ENCODE measurements around the gene EXOSC5. TPM values are rescaled to one million over a fixed set of nuclear protein-coding genes. Genes with fewer than 3 reads are reported as not detected.
A peak's percentile ranks its signal among the peaks of the same experiment; 100 is the strongest.
"Not testable (repeated sequence)": the region's sequence is repeated elsewhere in the genome, so short reads cannot be mapped to it uniquely, and the experiment has no call there.

The EXOSC5 gene
- total RNA-seq, 1 experiment from 2014 or later: 36.7 TPM

DNA sequence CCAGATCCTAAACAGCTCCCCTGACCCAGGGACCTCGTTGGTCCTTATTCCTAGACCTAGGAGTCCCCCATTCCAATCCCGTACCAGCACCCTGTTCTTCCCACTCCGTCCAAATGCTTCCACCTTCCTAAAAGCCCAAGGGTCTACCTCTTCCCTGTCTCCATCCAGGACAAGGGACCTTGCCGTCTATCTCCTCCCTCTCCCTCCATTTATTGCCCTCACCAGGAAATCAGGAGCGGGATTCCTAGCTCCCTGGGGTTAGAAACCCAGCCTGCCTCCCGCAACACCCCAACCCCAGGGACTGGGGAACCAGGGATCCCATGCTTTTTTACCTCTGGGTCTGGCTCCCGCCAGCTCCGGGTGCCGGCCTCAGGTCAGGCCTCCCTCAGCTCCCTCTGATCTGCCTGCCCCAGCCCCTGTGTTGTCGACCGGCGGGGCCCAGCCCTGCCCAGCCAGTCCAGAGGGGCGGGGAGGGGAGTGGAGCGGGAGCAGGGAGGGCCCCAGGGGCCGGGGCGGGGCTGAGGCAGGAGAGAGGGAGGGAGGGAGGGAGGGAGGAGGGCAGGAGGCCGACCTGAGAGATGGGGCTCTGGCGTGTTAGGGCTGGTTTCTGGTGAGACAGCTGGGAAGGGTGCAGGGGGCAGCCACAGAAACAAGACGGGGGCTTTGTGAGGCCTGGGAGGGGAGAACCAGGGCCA is 29.9 kb upstream of the EXOSC5 start, which contains the start of gene B3GNT8:
TSS of gene B3GNT8 (minus strand) at position 423 of the 695 bp plus-strand sequence. CDS start 596 bp downstream, outside the sequence.
- DNase-seq (ENCODE audit: low spot score): no peak

DNA sequence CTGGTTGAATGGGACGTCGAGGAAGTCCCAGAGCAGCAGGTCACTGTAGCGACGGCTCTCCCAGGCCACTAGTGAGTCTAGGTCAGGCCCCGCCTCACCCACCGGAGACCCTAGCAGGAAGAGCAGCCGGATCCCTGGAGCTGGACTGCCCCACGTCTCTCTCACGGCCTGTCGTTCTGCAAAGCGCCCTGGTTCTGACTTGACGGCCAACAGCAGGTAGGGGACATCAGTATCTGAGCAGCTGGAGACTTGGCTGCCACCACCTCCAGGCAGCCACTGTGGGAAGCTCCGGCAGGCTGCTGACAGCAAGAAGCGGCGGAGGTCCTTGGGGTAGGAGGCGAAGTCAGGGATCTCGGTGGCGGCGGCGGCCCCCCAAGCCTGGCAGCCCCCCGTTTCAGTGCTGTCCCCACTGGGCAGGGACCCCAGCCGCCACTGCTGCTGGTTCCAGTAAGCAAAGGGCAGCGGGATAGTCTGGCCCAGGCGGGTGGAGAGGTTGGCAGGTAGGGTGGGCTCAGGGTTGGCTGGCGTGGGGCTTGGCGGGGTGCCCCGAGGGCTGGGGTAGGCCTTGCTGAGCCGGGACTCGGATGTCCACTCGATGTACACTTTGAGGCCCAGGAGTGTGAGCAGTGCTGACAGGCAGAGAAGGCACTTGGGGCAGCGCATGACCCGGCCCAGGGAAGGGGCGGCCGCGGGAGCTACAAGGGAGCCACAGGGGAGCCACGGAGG is 29.1 kb upstream of the EXOSC5 start:
- no peak for DNase-seq (ENCODE audit: low spot score)

DNA sequence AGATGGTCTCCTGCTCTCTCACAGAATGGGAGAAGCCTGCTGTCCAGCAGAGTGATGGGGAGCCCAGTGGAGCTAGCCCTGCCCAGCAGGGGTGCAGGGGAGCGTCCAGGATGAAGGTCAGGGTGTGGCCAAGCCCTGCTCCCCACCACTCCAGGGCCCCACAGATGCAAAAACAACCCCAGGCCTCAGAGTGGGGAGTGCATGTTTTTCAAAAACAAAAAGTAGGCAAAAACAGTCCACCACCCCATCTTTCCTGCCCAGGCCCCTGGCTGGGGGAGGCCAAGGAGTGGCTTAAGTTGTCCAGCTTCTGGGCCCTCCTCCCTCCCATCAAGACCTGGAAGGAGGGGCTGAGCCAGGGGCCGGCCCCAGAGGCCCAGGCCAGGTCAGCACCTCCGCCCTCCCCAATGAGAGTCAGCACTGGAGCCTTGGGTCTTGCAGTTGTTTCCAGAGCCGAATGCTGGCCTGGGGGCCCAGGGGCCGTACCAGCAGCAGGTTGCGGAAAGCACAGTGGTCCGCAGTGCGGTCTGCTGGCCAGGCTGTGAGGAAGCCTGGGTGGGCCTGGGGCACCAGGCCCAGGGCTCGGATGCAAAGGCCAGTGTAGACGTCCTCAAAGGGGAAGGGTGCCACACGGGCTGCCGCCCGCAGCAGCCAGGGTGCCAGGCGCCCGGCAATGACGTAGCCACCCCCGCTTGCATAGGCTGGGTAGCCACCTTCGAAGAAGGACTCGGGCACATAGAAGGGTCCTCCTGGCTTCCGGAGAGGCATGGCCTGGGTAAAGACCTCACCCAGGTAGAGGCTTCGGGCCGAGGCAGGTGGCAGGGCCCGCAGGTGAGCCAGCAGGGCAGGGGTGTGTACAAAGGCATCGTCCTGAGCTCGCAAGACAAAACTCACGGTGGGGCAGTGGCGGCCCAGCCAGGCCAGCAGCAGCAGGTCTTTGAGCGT is 28.3 kb upstream of the EXOSC5 start:
- DNase-seq (ENCODE audit: low spot score): no peak

DNA sequence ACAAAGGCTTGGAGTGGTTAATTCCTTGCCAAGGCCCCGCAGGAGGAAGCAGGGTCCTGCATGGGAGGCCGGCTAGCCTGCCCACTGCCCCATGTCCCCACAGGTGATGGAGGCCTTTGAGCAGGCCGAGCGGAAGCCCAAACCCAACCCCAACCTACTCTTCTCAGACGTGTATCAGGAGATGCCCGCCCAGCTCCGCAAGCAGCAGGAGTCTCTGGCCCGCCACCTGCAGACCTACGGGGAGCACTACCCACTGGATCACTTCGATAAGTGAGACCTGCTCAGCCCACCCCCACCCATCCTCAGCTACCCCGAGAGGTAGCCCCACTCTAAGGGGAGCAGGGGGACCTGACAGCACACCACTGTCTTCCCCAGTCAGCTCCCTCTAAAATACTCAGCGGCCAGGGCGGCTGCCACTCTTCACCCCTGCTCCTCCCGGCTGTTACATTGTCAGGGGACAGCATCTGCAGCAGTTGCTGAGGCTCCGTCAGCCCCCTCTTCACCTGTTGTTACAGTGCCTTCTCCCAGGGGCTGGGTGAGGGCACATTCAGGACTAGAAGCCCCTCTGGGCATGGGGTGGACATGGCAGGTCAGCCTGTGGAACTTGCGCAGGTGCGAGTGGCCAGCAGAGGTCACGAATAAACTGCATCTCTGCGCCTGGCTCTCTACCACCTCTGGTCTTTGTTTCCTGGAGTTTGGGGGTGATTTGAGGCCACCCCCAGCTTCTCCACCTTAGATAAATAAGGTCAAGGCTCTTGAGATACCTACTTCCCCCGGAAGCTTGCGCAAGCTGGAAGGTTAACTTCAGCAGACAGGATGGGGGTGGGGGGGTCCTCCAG is 27.4 kb upstream of the EXOSC5 start:
- DNase-seq (ENCODE audit: low spot score): no peak

DNA sequence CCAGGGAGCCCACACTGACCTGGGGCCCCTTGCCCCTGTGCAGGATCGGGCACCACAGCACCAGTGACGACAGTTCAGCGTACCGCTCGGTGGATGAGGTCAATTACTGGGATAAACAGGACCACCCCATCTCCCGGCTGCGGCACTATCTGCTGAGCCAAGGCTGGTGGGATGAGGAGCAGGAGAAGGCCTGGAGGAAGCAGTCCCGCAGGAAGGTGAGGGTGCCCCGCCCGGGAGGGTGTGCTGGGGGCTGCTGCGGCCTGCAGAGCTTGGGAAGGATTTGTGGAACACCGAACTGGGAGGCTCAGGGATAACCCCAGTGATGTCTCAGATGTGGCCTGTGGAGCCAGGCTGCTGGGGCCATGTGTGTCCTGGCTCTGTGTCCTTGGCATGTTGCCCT is 25.8 kb upstream of the EXOSC5 start:
- DNase-seq (ENCODE audit: low spot score): no peak

DNA sequence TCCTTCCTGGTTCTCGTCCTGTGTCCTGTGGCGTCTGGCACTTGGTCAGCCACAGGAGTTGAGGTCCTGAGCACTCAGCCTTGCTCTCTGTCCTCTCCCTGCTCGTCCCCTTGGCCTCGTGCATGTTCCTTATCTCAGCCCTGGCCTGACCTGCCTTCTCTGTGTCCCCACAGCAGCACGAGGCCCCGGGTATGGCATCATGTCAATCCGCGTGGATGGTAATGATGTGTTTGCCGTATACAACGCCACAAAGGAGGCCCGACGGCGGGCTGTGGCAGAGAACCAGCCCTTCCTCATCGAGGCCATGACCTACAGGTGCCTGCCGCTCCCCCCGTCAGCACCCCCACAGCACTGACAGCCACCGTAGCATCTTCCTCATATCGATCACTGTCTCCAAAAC is 25.3 kb upstream of the EXOSC5 start:
- DNase-seq (ENCODE audit: low spot score): no peak

DNA sequence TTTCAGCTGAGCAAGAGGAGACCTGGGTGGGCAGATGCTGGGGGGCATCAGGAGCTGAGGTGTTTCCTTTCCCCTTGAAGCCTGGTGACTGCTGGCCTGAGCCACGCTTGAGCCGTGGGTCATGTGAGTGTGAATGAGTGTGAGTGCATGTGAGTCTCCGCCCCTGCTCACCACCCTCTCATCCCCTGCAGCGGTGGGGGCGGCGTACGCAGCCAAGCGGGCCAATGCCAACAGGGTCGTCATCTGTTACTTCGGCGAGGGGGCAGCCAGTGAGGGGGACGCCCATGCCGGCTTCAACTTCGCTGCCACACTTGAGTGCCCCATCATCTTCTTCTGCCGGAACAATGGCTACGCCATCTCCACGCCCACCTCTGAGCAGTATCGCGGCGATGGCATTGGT is 24.8 kb upstream of the EXOSC5 start:
- no peak for DNase-seq (ENCODE audit: low spot score)

DNA sequence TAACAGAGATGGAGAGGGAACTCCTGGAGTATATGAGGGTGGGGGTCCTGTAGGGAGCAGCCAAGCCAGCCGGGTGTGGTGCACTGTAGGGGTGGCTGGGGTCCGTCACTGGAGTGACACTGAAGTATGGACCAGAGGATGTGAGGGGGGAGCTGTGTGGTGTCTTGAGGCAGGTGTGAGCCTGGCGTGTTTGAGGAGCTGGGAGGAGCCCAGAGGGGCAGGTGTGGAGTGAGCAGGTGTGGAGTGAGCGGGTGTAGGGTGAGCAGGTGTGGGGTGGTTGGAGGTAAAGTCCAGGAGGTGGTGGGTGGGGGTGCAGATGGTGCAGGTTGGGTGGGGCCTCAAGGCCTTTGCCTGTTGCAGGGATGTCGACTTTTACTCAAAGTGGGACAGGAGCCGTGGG is 24.2 kb upstream of the EXOSC5 start:
- no peak for DNase-seq (ENCODE audit: low spot score)

DNA sequence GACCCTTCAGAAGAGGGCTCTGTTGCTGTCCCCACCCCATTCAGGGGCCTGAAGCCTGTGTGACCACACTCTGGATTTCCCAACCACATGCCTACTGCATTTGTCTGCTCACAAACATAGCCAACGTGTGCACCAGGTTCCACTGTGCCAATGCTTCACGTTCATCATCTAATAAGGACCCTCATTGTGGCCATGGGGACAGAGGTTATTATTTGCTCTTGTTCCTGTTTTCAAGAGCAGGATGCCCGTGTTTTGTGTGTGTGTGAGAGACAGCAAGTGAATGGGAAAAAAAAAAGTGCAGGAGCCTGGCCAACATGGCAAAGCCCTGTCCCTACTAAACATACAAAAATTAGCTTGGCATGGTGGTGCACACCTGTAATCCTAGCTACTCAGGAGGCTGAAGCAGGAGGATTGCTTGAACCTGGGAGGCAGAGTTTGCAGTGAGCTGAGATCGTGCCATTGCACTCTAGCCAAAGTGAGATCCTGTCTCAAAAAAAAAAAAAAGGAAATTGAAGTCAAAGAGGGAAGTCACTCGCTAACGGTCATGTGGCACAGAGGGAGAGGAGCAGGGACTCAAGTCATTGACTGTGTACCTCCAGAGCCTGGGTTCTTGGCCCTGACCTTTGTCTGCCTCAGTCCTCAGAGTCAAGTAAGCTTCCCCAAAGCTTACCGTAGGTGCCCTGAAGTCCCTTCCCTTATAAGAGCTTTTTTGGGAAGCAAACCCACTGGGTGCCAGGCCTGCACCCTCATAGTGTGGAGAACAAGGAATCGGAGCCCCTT is 23.1 kb upstream of the EXOSC5 start:
- DNase-seq (ENCODE audit: low spot score): no peak

DNA sequence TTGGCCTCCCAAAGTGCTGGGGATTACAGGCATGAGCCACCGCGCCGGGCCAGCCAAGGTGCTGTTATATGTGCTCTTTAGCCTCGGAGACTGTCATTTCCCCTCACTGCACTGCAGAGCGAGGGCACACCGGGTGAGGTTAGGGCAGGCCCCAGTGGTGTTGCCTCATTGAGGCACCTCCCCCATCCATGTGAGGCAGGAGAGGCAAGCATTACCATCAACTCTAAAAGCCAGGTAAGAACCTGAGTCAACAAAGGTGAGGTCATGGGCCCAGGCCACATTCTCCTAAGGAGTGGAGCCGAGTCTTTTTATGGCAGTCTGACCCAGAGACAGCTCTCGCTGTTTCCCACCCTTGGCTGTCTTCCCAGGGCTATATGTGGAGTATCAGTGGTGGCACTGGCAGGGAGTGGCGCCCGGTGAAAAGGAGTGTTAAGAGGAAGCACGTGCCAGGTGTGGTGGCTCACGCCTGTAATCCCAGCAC is 19.1 kb upstream of the EXOSC5 start:
- no peak for DNase-seq (ENCODE audit: low spot score)

DNA sequence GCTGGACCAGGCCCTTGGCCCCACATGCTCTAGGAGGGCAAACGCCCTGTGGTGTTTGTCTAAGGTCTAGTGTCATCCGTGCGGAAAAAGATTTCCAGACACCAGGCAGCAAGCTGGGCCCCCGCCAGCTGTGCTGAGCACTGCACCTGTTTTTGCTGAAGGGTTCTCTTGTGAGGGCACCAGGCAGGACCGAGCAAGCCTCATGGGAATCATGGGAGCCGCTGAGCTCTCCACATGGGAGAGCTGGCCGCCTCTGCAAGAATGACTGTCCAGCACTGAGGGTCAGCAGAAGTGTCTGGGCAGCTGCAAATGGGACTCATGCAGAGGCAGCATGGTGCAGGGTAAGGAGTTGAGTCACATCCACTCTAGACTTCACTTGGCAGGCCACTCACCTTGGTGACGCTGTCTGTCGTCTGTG is 18.0 kb upstream of the EXOSC5 start:
- DNase-seq (ENCODE audit: low spot score): no peak

DNA sequence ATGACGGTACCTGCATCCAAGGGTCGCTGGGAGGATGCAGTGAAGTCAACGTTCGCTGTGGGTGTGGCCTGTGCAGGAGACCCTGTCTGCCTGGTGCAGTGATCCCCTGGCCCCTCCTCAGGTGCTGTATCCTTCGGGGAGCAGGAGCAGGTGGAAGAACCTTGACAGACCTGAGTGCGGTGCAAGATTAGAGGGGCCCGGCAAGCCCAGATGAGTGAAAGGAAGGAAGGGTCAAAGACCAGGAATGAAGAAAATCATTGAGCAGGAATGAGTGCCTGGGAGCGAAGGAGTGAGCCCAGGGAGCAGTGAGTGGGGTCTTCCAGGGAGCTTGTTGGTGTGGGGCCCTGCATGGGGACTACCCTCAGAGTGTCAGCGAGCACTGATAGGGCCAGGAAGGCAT is 17.3 kb upstream of the EXOSC5 start:
- DNase-seq (ENCODE audit: low spot score): no peak

DNA sequence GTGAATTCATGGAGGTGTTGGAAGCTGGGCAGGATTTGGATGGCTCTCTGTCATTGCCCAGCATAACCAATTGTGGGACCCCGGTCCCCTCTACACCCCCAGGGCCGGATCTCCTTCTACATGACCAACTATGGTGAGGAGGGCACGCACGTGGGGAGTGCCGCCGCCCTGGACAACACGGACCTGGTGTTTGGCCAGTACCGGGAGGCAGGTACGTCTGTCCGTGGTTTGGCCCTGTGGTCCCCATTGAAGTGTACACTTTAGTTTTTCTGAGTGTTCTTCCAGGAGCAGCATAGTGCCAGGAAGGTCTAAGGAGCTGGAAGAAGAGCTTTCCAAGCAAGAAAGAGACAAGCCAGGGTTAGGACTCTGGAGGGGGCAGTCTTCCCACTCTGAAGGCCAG is 16.8 kb upstream of the EXOSC5 start:
- DNase-seq (ENCODE audit: low spot score): no peak

DNA sequence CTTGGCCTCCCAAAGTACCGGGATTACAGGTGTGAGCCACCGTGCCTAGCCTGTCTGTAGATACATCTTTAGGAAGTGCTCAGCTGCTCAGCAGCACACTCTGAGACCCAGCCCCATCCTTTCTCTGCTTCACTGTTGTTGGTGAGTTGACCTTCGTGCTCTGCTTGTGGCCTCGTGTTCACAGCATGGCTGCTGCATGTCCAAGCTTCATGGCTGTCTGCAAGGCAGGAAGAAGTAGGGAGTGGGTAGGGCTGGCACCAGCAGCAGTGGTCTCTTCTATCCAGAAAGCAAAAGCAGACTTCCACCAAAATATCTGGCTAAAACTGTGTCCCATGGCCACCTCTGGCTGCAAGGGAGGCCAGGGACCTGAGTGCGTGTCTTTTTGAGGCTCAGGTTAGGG is 15.8 kb upstream of the EXOSC5 start:
- DNase-seq (ENCODE audit: low spot score): no peak

DNA sequence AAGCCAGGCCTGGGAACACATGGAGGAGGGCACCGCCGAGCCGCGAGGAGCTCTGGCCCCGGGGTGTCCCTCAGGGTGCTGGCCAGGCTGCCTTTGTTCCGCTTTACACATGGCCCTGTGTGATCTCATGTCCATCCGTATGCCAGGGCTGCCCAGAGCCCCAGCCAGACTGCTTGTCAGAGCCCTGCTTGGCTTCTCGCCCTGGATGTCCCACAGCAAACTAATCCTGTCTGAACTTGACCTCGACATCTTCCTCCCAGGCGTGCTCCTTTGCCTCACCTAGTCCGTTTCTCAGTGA is 14.8 kb upstream of the EXOSC5 start:
- DNase-seq (ENCODE audit: low spot score): no peak

DNA sequence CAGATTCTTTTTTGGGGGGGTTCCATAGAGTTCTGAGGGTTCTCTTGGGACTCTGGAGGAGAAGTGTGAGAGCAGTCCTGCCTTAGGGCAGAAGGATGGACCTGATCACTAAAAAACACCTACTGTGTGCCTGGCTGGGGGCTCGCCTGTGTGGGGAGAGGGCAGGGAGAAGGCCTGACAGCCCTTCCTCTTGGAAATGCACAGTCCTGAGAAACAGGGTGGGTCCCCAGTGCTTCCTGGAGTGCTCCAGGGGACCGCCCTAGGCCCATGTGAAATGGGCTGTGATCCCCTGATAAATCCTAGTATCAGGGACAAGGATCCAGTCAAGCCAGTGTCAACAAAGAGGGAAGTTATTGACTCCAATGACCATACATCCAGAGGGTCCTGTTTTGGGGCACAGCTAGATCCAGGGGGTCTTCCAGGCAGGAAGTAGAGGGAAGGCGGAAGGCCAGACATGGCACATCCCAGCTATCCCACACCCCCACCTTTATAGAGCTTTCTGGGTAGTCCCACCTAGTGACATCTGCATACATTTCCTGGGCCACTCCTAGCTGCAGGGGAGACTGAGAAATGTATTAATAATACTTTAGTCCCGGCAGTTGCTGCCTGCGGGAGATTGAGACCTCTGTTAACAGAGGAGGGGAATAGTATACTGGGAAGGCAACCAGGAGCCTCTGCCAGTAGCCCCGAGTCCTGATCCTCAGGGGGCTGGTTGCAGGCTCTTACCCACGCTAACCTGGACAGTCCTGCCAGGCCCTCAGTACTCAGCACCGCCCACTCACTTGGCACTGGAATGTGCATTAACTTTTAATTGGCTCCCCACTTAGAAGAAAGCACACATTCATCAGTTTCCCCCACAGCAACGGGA is 14.2 kb upstream of the EXOSC5 start:
- no peak for DNase-seq (ENCODE audit: low spot score)

DNA sequence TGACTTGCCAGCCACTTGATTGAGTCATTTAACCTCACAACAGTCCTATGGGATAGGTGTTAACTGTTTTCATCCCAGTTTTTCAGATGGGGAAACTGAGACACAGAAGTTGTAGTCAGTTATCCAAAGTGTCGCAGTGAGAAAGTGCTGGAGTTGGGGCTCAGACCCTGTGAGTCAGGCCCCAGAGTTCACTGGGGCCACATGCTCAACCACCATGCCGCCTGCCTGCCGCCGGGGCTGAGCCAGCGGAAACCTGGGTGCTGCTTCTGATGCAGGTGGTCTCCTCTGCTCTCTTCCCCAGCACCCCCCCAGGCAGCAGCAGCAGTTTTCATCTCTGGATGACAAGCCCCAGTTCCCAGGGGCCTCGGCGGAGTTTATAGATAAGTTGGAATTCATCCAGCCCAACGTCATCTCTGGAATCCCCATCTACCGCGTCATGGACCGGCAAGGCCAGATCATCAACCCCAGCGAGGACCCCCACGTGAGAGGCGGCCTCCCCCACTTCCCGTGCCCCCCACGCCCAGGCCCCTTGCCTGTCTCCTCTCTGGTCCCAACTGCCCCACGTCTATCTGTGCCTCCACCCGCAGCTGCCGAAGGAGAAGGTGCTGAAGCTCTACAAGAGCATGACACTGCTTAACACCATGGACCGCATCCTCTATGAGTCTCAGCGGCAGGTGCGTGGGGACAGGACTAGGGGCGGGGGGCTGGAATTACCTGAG is 13.3 kb upstream of the EXOSC5 start:
- no peak for DNase-seq (ENCODE audit: low spot score)

DNA sequence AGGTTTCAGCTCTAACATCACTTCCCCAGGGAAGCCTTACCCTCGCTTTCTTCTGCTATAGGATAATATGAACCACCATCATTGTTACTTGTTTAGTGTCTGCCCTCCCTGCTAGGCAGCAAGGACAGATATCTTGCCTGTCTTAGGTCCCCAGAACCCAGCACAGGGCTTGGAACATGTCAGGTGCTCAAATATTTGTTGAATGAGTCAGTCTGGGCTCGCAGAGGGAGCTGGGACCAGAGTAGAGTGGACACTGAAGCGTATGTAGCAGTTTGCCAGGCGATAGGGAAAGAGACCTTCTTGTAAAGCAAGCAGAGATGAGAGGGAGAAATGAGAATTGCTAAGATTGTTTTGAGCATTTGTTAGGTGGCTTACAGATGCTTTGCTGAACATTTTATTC is 12.1 kb upstream of the EXOSC5 start:
- DNase-seq (ENCODE audit: low spot score): peak; percentile 78

DNA sequence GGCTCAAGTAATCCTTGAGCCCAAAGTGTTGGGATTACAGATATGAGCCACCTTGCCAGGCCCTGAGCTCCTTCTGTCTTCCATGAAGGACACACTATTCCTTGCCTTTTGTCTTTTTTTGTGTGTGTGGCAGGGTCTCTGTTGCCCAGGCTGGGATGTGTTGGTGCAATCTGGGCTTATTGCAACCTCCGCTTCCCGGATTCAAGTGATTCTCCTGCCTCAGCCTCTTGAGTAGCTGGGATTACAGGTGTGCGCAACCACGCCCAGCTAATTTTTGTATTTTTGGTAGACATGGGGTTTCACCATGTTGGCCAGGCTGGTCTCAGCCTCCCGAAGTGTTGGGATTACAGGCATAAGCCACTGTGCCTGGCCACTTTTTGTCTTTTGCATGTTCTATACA is 11.7 kb upstream of the EXOSC5 start:
- not testable (repeated sequence) for DNase-seq (ENCODE audit: low spot score)
